Liver (tissue), 3 donors: ENCODE results near the gene FGG.
A peak's percentile ranks its signal among the peaks of the same experiment; 100 is the strongest.

Experiments
- CTCF ChIP-seq: fragments of 150-350 bp; IDR thresholded peaks from 2 replicates; pipeline ENCODE4 v1.5.1; 2017; ENCODE audit warnings: improper control_type of control experiment, low read depth, low read length; ENCODE audit not compliant: missing input control
- EGR1 ChIP-seq, 2 donors: IDR thresholded peaks; 2 replicates each; pipeline ENCODE4 v1.6.1; 2016 to 2018; ENCODE audit warnings: antibody characterized with exemption in 2 of 2, low read depth in 2 of 2
- FOXA1 ChIP-seq: IDR thresholded peaks from 2 replicates; pipeline ENCODE4 v1.6.1; 2016; ENCODE audit warnings: antibody characterized with exemption
- HNF4A ChIP-seq, 2 donors: conservative IDR thresholded peaks; 2 replicates each; pipeline ENCODE4 v1.6.1; 2016; ENCODE audit warnings: antibody characterized with exemption in 2 of 2, mild to moderate bottlenecking in 2 of 2
- HNF4G ChIP-seq: IDR thresholded peaks from 2 replicates; pipeline ENCODE4 v1.6.1; 2016; ENCODE audit warnings: antibody characterized with exemption
- JUND ChIP-seq, 2 donors: IDR thresholded peaks; 2 replicates each; pipeline ENCODE4 v1.6.1; 2016; ENCODE audit warnings: antibody characterized with exemption in 2 of 2
- MAX ChIP-seq: IDR thresholded peaks from 2 replicates; pipeline ENCODE4 v1.6.1; 2016; ENCODE audit warnings: antibody characterized with exemption
- NR2F2 ChIP-seq: IDR thresholded peaks from 2 replicates; pipeline ENCODE4 v1.6.1; 2016; ENCODE audit warnings: antibody characterized with exemption
- RAD21 ChIP-seq, 2 donors: IDR thresholded peaks; 2 replicates each; pipeline ENCODE4 v1.6.1; 2016; ENCODE audit warnings: antibody characterized with exemption in 2 of 2, mild to moderate bottlenecking in 2 of 2
- REST ChIP-seq: IDR thresholded peaks from 2 replicates; pipeline ENCODE4 v1.6.1; 2016; ENCODE audit warnings: antibody characterized with exemption, mild to moderate bottlenecking
- SP1 ChIP-seq: IDR thresholded peaks from 2 replicates; pipeline ENCODE4 v1.6.1; 2018; ENCODE audit warnings: antibody characterized with exemption, mild to moderate bottlenecking
- YY1 ChIP-seq: IDR thresholded peaks from 2 replicates; pipeline ENCODE4 v1.6.1; 2016; ENCODE audit warnings: antibody characterized with exemption, mild to moderate bottlenecking
- TF ChIP-seq, protein P1 (sequence below): IDR thresholded peaks from 2 replicates; pipeline ENCODE4 v1.6.1; 2016; ENCODE audit warnings: antibody characterized with exemption
- TF ChIP-seq, protein P2 (sequence below): IDR thresholded peaks from 2 replicates; pipeline ENCODE4 v1.6.1; 2016; ENCODE audit warnings: antibody characterized with exemption
- donor health status: healthy.
- donor health status: healthy.

DNA sequence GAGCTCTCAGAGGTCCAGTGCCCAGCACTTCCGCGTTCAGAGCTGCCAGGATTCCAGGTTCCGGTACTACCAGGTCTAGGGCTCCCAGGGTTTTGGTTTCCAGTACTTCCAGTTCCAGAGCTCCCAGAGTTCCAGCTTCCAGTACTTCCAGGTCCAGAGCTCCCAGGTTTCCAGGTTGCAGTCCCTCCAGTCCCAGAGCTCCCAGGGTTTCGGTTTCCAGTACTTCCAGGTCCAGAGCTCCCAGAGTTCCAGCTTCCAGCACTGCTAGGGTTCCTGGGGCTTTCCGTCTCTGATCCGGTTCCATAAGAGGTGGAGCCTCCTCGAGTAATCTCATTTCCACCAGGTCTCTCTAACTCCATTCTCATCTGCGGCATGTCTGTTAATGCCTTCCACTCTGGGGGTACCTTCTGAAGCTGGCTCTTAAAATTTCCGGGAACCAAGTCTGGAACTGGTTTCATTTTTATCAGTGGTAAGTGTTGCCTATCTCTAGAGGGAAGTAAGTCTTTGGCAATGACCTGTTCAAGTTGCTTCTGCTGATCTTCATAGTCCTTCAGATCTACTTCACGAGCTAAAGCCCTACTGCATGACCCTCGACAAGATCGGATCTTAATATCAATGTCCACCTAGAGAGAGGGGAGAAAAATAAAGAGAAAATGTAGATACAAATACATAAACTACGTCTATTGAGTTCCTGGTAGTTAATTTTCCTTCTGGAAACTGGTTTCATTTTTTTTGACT, 26.0 kb downstream of the FGG start:
- TF ChIP-seq YY1 = no peak
- no peak for TF ChIP-seq FOXA1
- TF ChIP-seq SP1 = peak; percentile 17
- TF ChIP-seq CTCF = no peak
- TF ChIP-seq REST = no peak
- TF ChIP-seq RAD21 (IDR thresholded peaks at IDR 0.05) = no peak
- TF ChIP-seq, protein P1, sequence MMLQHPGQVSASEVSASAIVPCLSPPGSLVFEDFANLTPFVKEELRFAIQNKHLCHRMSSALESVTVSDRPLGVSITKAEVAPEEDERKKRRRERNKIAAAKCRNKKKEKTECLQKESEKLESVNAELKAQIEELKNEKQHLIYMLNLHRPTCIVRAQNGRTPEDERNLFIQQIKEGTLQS = no peak
- TF ChIP-seq JUND (IDR thresholded peaks at IDR 0.05) = peak in 1 of 2 donors; percentile 21
- TF ChIP-seq, protein P2, sequence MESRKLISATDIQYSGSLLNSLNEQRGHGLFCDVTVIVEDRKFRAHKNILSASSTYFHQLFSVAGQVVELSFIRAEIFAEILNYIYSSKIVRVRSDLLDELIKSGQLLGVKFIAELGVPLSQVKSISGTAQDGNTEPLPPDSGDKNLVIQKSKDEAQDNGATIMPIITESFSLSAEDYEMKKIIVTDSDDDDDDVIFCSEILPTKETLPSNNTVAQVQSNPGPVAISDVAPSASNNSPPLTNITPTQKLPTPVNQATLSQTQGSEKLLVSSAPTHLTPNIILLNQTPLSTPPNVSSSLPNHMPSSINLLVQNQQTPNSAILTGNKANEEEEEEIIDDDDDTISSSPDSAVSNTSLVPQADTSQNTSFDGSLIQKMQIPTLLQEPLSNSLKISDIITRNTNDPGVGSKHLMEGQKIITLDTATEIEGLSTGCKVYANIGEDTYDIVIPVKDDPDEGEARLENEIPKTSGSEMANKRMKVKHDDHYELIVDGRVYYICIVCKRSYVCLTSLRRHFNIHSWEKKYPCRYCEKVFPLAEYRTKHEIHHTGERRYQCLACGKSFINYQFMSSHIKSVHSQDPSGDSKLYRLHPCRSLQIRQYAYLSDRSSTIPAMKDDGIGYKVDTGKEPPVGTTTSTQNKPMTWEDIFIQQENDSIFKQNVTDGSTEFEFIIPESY = no peak
- TF ChIP-seq EGR1 (IDR thresholded peaks at IDR 0.05; ENCODE audit: low read depth in 2 of 2) = peak in 1 of 2 donors; percentile 14
- peak; percentile 69 for TF ChIP-seq MAX
- TF ChIP-seq HNF4G = no peak
- TF ChIP-seq HNF4A (conservative IDR thresholded peaks at IDR 0.05) = no peak
- TF ChIP-seq NR2F2 = no peak
